Measurements from ENCODE around the gene DICER1. TPM values are rescaled to one million over a fixed set of nuclear protein-coding genes. Genes with fewer than 3 reads are reported as not detected.
A peak's percentile ranks its signal among the peaks of the same experiment; 100 is the strongest.

Gene DICER1
- total and polyA plus RNA-seq, 3 donors from 2014 or later = 31.7 to 111 (median 88.1) TPM

DNA sequence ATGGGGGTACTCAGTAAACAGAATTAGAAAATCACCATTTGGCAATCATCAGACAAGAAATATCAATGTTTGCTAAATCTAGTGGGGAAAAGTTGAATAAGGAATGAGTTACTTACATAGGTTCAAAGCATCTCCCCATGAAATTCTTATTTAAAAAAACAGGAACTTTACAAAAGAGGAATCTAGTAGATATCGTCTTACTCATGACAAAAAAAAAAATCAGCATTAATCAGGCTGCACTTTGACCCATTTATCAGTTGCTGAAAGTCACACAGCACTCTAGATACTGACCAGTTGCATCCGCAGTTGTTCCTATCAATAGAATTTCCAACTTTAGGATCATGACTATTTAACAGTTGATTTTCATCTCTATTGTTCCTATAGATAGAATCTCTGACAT, 5.8 kb upstream of the DICER1 start:
- peaks cover 2% of the 10 kb centered on the region for H3K4me1 ChIP-seq
- intact Hi-C loops (cut with DNase I; ENCODE audit: low total_unique reads) = no loop called here
- no peaks in the 10 kb centered on the region for H3K36me3 ChIP-seq (ENCODE audit: low read depth, missing control alignments)
- 74 to 76% methylated on average over 2 of the region's 2 CpGs for WGBS, 2 donors
- no peak overlapping the region for H3K27ac ChIP-seq
- H3K4me3 ChIP-seq = no peak overlapping the region
- no peaks in the 10 kb centered on the region for H3K9me3 ChIP-seq
- TF ChIP-seq, protein P1, sequence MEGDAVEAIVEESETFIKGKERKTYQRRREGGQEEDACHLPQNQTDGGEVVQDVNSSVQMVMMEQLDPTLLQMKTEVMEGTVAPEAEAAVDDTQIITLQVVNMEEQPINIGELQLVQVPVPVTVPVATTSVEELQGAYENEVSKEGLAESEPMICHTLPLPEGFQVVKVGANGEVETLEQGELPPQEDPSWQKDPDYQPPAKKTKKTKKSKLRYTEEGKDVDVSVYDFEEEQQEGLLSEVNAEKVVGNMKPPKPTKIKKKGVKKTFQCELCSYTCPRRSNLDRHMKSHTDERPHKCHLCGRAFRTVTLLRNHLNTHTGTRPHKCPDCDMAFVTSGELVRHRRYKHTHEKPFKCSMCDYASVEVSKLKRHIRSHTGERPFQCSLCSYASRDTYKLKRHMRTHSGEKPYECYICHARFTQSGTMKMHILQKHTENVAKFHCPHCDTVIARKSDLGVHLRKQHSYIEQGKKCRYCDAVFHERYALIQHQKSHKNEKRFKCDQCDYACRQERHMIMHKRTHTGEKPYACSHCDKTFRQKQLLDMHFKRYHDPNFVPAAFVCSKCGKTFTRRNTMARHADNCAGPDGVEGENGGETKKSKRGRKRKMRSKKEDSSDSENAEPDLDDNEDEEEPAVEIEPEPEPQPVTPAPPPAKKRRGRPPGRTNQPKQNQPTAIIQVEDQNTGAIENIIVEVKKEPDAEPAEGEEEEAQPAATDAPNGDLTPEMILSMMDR (IDR thresholded peaks at IDR 0.05) = no peak
- TF ChIP-seq POLR2A (IDR thresholded peaks at IDR 0.05) = no peak
- no peaks in the 10 kb centered on the region for H3K27me3 ChIP-seq
- DNase-seq = no peak

DNA sequence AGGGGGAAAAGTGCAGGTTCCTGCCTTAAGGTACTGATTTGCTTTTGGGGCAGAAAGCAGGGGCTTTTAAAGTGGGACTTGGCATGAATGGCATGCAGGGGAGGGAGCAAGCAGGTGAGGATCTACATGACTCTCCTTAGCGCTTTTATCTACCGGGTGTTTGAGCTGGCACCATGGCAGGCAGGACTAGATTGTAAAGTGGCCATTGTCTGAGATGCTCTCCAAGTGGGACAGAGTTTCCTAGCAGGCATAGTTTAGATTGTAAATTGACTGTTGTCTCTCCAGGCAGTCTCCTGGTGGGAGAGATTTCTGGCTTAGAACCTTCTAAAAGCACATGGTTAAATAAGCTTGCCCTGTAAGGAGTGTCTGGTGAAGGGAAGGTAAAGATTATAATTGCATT, 5.3 kb upstream of the DICER1 start:
- Histone ChIP-seq H3K36me3 (ENCODE audit: low read depth, missing control alignments) (no peaks in the 10 kb centered on the region), H3K27ac (no peak overlapping the region), H3K4me1 (peaks cover 4% of the 10 kb centered on the region), H3K4me3 (no peak overlapping the region), H3K27me3 (no peaks in the 10 kb centered on the region), H3K9me3 (no peaks in the 10 kb centered on the region)
- no peak for TF ChIP-seq POLR2A (IDR thresholded peaks at IDR 0.05)
- TF ChIP-seq, protein P1 (IDR thresholded peaks at IDR 0.05) = no peak
- WGBS, 2 donors = 73 to 84% methylated on average over 2 of the region's 2 CpGs
- intact Hi-C loops (cut with DNase I; ENCODE audit: low total_unique reads) = no loop called here
- DNase-seq = no peak

DNA sequence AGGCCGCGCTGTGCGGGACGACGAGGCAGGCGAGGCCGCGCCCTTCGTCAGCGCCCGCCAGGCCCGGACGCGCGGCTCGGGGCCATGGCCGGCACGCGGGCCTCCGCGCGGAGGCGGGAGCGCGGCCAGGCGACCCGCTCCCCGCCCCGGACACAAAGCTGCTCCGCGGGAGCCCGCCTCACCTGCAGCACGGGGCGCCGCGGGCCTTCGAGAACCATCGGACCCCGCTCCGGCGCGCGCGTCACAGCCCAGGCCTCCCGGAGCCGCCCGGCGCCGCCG, 342 bp downstream of the DICER1 start:
- intact Hi-C loops (cut with DNase I; ENCODE audit: low total_unique reads) = no loop called here
- no peak for DNase-seq
- TF ChIP-seq, protein P1 (IDR thresholded peaks at IDR 0.05) = no peak
- TF ChIP-seq POLR2A (IDR thresholded peaks at IDR 0.05) = no peak
- H3K27me3 ChIP-seq = no peaks in the 10 kb centered on the region
- peaks cover 17% of the 10 kb centered on the region for H3K4me1 ChIP-seq
- 0% methylated on average over 13 of the region's 50 CpGs; no CpG with 5 or more reads in 1 of the 2 donors for WGBS, 2 donors
- no peaks in the 10 kb centered on the region for H3K9me3 ChIP-seq
- no peaks in the 10 kb centered on the region for H3K36me3 ChIP-seq (ENCODE audit: low read depth, missing control alignments)
- peak overlapping the region; percentile 91 to 96 for H3K27ac ChIP-seq
- H3K4me3 ChIP-seq = peak overlapping the region; percentile 78 to 87

DNA sequence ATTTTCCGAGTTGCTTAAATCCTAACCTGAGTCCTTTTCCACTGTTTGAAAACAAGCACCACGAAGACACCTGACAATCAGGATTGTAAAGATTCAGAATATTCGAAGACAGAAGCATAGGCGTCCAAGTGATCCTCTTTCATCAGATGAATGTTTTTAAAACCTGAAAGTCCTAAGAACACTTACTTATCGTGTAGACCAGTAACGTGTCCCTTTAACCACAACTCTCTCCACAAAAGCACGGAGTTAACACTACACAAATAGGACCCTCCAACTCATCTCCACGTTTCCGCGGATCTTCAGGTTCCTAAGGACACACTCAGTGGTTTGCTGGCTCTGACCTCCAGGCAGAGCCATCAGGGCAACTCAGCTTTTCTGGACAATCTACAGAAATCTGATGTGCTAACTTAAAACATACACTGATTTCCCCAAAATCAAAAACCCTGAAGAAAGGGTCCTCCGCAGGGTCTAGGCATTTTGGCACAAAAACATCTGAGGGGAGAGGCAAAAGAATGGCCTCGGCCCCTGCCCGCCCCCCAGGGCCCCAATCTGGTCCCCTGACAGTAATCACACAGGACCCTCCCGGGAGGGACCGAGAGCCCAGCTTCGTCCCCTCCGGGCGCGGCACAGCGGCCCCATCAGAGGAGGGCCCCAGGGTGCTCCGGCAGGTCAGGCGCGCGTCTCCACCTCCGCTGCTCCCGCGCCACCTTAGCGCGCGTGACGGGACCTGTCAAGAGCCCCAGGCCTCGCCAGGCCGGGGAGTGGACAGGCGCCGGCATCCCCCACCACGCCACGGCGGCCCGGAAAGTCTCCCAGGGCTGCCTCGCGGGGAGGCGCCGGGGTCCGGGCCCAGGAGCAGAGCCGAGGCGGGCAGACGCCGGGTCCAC, 925 bp downstream of the DICER1 start:
- peaks cover 17% of the 10 kb centered on the region for H3K4me1 ChIP-seq
- no peak for TF ChIP-seq POLR2A (IDR thresholded peaks at IDR 0.05)
- TF ChIP-seq, protein P1 (IDR thresholded peaks at IDR 0.05) = no peak
- H3K27ac ChIP-seq = peak overlapping the region; percentile 91 to 96
- H3K9me3 ChIP-seq = no peaks in the 10 kb centered on the region
- peak overlapping the region; percentile 78 to 87 for H3K4me3 ChIP-seq
- 2 to 3% methylated on average over 11 to 24 of the region's 48 CpGs for WGBS, 2 donors
- H3K27me3 ChIP-seq = no peaks in the 10 kb centered on the region
- H3K36me3 ChIP-seq (ENCODE audit: low read depth, missing control alignments) = no peaks in the 10 kb centered on the region
- DNase-seq = peak; percentile 50
- intact Hi-C loops (cut with DNase I; ENCODE audit: low total_unique reads) = no loop called here

DNA sequence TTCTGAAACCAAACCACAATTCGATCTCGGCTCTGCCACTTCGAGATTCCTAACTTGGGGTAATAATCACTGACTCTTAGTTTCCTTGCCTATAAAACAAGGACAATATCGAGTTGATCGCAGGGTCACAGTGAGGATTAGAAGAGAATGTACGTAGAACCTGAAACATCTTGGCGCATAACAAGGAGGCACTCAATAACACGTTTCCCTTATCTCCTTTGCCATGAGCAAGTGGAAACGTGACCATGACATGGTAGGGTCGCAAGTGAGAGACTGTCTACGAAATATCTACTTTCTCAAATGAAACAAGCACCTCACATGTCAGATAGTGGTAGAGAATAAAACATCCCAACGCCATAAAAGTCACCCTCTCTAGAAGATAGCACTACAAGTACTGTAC, 2.3 kb downstream of the DICER1 start:
- no peaks in the 10 kb centered on the region for H3K36me3 ChIP-seq (ENCODE audit: low read depth, missing control alignments)
- H3K27ac ChIP-seq = no peak overlapping the region
- no peaks in the 10 kb centered on the region for H3K9me3 ChIP-seq
- WGBS, 2 donors = 57 to 63% methylated on average over 12 of the region's 12 CpGs
- DNase-seq = no peak
- H3K4me1 ChIP-seq = peaks cover 17% of the 10 kb centered on the region
- TF ChIP-seq POLR2A (IDR thresholded peaks at IDR 0.05) = no peak
- TF ChIP-seq, protein P1 (IDR thresholded peaks at IDR 0.05) = no peak
- no peaks in the 10 kb centered on the region for H3K27me3 ChIP-seq
- intact Hi-C loops (cut with DNase I; ENCODE audit: low total_unique reads) = no loop called here
- no peak overlapping the region for H3K4me3 ChIP-seq
